PC-3 (cell line): ENCODE data around the gene TMOD3.

Experiments
- EZH2 ChIP-seq: fragments of 300-600 bp; sonication (generic); IDR thresholded peaks from one replicate; pipeline ENCODE4 v1.6.1; 2017; ENCODE audit warnings: antibody characterized with exemption, mild to moderate bottlenecking, low read length; ENCODE audit not compliant: unreplicated experiment
- TF ChIP-seq, protein P1 (sequence below): fragments of 300-600 bp; sonication (generic); conservative IDR thresholded peaks from 2 replicates; pipeline ENCODE4 v1.5.1; 2017; ENCODE audit warnings: antibody characterized with exemption, low read depth, mild to moderate bottlenecking, low read length

DNA sequence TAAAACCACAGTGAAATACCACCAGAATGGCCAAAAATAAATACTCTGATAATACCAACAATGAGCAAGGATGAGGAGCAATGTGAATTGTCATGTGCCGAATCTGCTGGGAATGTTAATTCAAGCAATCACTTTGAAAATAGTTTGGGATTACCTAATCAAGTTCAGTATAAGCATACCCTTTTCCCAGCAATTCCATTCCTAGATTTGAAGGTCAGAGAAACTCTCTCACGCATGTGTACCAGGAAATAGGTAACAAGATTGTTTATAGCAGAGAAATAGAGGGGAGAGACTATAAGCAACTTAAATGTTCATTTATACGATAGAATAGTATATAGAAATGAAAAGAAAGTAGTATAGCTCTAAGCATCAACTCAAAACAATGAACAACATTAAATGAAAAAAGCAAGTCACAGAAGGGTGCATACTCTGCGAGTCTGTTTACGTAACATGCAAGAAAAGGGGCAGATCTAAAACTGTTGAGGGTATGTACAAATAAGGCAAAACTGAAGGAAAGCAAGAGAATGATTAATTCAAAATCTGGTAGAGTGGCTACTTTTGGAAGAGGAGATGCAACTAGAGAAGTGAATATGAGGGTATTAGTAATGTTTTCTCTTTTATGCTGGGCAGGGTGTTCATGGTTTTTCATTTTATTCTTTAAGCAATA lies 27.4 kb downstream of the TMOD3 start:
- TF ChIP-seq, protein P1, sequence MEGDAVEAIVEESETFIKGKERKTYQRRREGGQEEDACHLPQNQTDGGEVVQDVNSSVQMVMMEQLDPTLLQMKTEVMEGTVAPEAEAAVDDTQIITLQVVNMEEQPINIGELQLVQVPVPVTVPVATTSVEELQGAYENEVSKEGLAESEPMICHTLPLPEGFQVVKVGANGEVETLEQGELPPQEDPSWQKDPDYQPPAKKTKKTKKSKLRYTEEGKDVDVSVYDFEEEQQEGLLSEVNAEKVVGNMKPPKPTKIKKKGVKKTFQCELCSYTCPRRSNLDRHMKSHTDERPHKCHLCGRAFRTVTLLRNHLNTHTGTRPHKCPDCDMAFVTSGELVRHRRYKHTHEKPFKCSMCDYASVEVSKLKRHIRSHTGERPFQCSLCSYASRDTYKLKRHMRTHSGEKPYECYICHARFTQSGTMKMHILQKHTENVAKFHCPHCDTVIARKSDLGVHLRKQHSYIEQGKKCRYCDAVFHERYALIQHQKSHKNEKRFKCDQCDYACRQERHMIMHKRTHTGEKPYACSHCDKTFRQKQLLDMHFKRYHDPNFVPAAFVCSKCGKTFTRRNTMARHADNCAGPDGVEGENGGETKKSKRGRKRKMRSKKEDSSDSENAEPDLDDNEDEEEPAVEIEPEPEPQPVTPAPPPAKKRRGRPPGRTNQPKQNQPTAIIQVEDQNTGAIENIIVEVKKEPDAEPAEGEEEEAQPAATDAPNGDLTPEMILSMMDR, result no peak
- no peak for TF ChIP-seq EZH2
